Thyroid gland (tissue), 4 donors: Measurements from ENCODE around the gene DIP2C. TPM values are rescaled to one million over a fixed set of nuclear protein-coding genes. Genes with fewer than 3 reads are reported as not detected.

Experiments used
- DNase-seq, 2 donors: peaks; one replicate each; pipeline ENCODE4 v3.0.0-alpha.2; 2019
- H3K27ac ChIP-seq, 3 donors: fragments of 200-600 bp; sonication (generic); 1 replicate in 2 of 3; 2 replicates in 1 of 3; pipeline ENCODE4 v1.5.1; 2016 to 2019; ENCODE audit warnings: mild to moderate bottlenecking in 1 of 3, moderate library complexity in 1 of 3
- H3K27me3 ChIP-seq: fragments of 200-600 bp; sonication (generic); one replicate; pipeline ENCODE4 v1.5.1; 2019
- H3K36me3 ChIP-seq, 2 donors: fragments of 200-600 bp; sonication (generic); one replicate each; pipeline ENCODE4 v1.5.1; 2016 to 2019
- H3K4me1 ChIP-seq, 2 donors: fragments of 200-600 bp; sonication (generic); one replicate each; pipeline ENCODE4 v1.5.1; 2017 to 2019
- H3K4me3 ChIP-seq, 3 donors: fragments of 200-600 bp; sonication (generic); replicated peaks in 1 of 3; 1 replicate in 2 of 3; 2 replicates in 1 of 3; pipeline ENCODE4 v1.5.1; 2016; ENCODE audit warnings: mild to moderate bottlenecking in 1 of 3
- H3K9me3 ChIP-seq: fragments of 200-600 bp; sonication (generic); one replicate; pipeline ENCODE4 v1.5.1; 2017
- CTCF ChIP-seq, 6 experiments: fragments of 200-600 bp in 3 of 6; fragments of 450-650 bp in 3 of 6; sonication (generic) in 3 of 6; IDR thresholded peaks; one replicate each; pipeline ENCODE4 v1.5.1; 2016 to 2019; ENCODE audit warnings: antibody characterized with exemption in 6 of 6, mild to moderate bottlenecking in 2 of 6, inconsistent platforms in 1 of 6, moderate library complexity in 1 of 6
- POLR2A ChIP-seq, 2 donors: fragments of 450-650 bp; IDR thresholded peaks; one replicate each; pipeline ENCODE4 v1.6.1; 2017; ENCODE audit warnings: antibody characterized with exemption in 2 of 2, mild to moderate bottlenecking in 2 of 2, moderate library complexity in 1 of 2
- WGBS, 2 donors: methylation state at CpG; one replicate each; pipeline ENCODE4 v1.1.5; 2017; 5-methylcytosine and 5-hydroxymethylcytosine counted together
- intact Hi-C: fragments of 100-400 bp; cut with DNase I; formaldehyde crosslinking; loops from one replicate; pipeline ENCODE4 v1.15.1; 2023
- total RNA-seq, 4 donors: library from RNA; depleted of rRNA; stranded (reverse); fragments of >200 nt; gene quantifications; one replicate each; pipeline ENCODE4 v1.2.3, GENCODE V29; 2016

DIP2C gene
- total RNA-seq, 4 donors from 2014 or later = 11.4 to 14.6 (median 12.3) TPM

GRCh38 chr10:536935-537334 is 152.5 kb downstream of the DIP2C start:
- TF ChIP-seq POLR2A (IDR thresholded peaks at IDR 0.05) (no peak), CTCF (IDR thresholded peaks at IDR 0.05) (no peak)
- H3K36me3 ChIP-seq = no peaks in the 10 kb centered on the region
- H3K9me3 ChIP-seq = no peaks in the 10 kb centered on the region
- no peaks in the 10 kb centered on the region for H3K27me3 ChIP-seq
- intact Hi-C loops = no loop called here
- H3K27ac ChIP-seq = no peak overlapping the region
- no peak for DNase-seq
- H3K4me3 ChIP-seq = no peak overlapping the region
- 85 to 97% methylated on average over 5 of the region's 5 CpGs for WGBS, 2 donors
- peaks cover 2 to 5% of the 10 kb centered on the region in 2 donors for H3K4me1 ChIP-seq

GRCh38 chr10:536371-536925 is 153.0 kb downstream of the DIP2C start:
- Histone ChIP-seq H3K27ac (no peak overlapping the region), H3K27me3 (no peaks in the 10 kb centered on the region), H3K9me3 (no peaks in the 10 kb centered on the region), H3K36me3 (no peaks in the 10 kb centered on the region), H3K4me3 (no peak overlapping the region), H3K4me1 (peaks cover 0 to under 1% of the 10 kb centered on the region in 2 donors)
- WGBS, 2 donors = 85 to 86% methylated on average over 9 of the region's 9 CpGs
- DNase-seq = no peak
- no peak for TF ChIP-seq POLR2A (IDR thresholded peaks at IDR 0.05)
- no peak for TF ChIP-seq CTCF (IDR thresholded peaks at IDR 0.05)
- intact Hi-C loops = no loop called here

GRCh38 chr10:535952-536351 is 153.5 kb downstream of the DIP2C start:
- Histone ChIP-seq H3K36me3 (no peaks in the 10 kb centered on the region), H3K27ac (no peak overlapping the region), H3K4me1 (no peaks in the 10 kb centered on the region), H3K4me3 (no peak overlapping the region), H3K27me3 (no peaks in the 10 kb centered on the region), H3K9me3 (no peaks in the 10 kb centered on the region)
- TF ChIP-seq POLR2A (IDR thresholded peaks at IDR 0.05) (no peak), CTCF (IDR thresholded peaks at IDR 0.05) (no peak)
- intact Hi-C loops = no loop called here
- 79 to 86% methylated on average over 8 of the region's 8 CpGs for WGBS, 2 donors
- no peak for DNase-seq

GRCh38 chr10:535051-535450 is 154.4 kb downstream of the DIP2C start:
- 91 to 95% methylated on average over 7 to 9 of the region's 9 CpGs for WGBS, 2 donors
- Histone ChIP-seq H3K27me3 (no peaks in the 10 kb centered on the region), H3K4me3 (no peak overlapping the region), H3K4me1 (no peaks in the 10 kb centered on the region), H3K9me3 (no peaks in the 10 kb centered on the region), H3K36me3 (no peaks in the 10 kb centered on the region), H3K27ac (no peak overlapping the region)
- intact Hi-C loops = no loop called here
- TF ChIP-seq CTCF (IDR thresholded peaks at IDR 0.05) (no peak), POLR2A (IDR thresholded peaks at IDR 0.05) (no peak)
- DNase-seq = no peak

- intact Hi-C loops = no loop called here
- H3K4me3 ChIP-seq = no peak overlapping the region
- no peaks in the 10 kb centered on the region for H3K9me3 ChIP-seq
- no peak for DNase-seq
- H3K27me3 ChIP-seq = no peaks in the 10 kb centered on the region
- WGBS, 2 donors = 92 to 95% methylated on average over 14 of the region's 14 CpGs
- no peaks in the 10 kb centered on the region for H3K4me1 ChIP-seq
- H3K36me3 ChIP-seq = no peaks in the 10 kb centered on the region
- TF ChIP-seq POLR2A (IDR thresholded peaks at IDR 0.05) (no peak), CTCF (IDR thresholded peaks at IDR 0.05) (no peak)
- no peak overlapping the region for H3K27ac ChIP-seq
Measured at GRCh38 chr10:534047-534566, 155.4 kb downstream of the DIP2C start.
